HG03175 (cell line): ENCODE results near the gene RAB39A.
A peak's percentile ranks its signal among the peaks of the same experiment; 100 is the strongest.
"Not testable (repeated sequence)": the region's sequence is repeated elsewhere in the genome, so short reads cannot be mapped to it uniquely, and the experiment has no call there.

Experiments used
- ATAC-seq: cut with Tn5 transposase; IDR thresholded peaks from one replicate; pipeline ENCODE4 v1.9.1; 2021; ENCODE audit warnings: mild to moderate bottlenecking, moderate library complexity; ENCODE audit not compliant: unreplicated experiment

The RAB39A gene

GRCh38 chr11:107928046-107928766 lies at the start of gene RAB39A:
Gene RAB39A (plus strand): TSS chr11:107928448. CDS start chr11:107928569, 121 bp downstream.
- ATAC-seq: peak; percentile 95

GRCh38 chr11:107881471-107881870 lies 46.8 kb upstream of the RAB39A start:
- ATAC-seq: not testable (repeated sequence)

GRCh38 chr11:107882095-107882820 lies 46.0 kb upstream of the RAB39A start:
- ATAC-seq: no peak

- peak; percentile 66 for ATAC-seq
Observed at GRCh38 chr11:107898270-107898669, 30.0 kb upstream of the RAB39A start.

GRCh38 chr11:107908211-107908610 lies 20.0 kb upstream of the RAB39A start:
- no peak for ATAC-seq

- not testable (repeated sequence) for ATAC-seq
Observed at GRCh38 chr11:107912415-107912814, 15.8 kb upstream of the RAB39A start.

GRCh38 chr11:107915229-107915628 lies 13.0 kb upstream of the RAB39A start:
- ATAC-seq: no peak

GRCh38 chr11:107916671-107917241 lies 11.5 kb upstream of the RAB39A start:
- peak; percentile 65 for ATAC-seq

- no peak for ATAC-seq
Observed at GRCh38 chr11:107921997-107922396, 6.3 kb upstream of the RAB39A start.

GRCh38 chr11:107923519-107923918 lies 4.7 kb upstream of the RAB39A start:
- ATAC-seq: not testable (repeated sequence)

- no peak for ATAC-seq
Observed at GRCh38 chr11:107924306-107924705, 3.9 kb upstream of the RAB39A start.

- ATAC-seq: no peak
Observed at GRCh38 chr11:107927559-107927958, 689 bp upstream of the RAB39A start.

- ATAC-seq: peak; percentile 8
Observed at GRCh38 chr11:107928767-107929507, 689 bp downstream of the RAB39A start.

GRCh38 chr11:107929611-107930200 lies 1.5 kb downstream of the RAB39A start:
- ATAC-seq: no peak

GRCh38 chr11:107931206-107931605 lies 3.0 kb downstream of the RAB39A start:
- ATAC-seq: no peak

- ATAC-seq: no peak
Observed at GRCh38 chr11:107947904-107948303, 19.7 kb downstream of the RAB39A start.

- ATAC-seq: not testable (repeated sequence)
Observed at GRCh38 chr11:107948328-107948727, 20.1 kb downstream of the RAB39A start.

- no peak for ATAC-seq
Observed at GRCh38 chr11:107951155-107951554, 22.9 kb downstream of the RAB39A start.

GRCh38 chr11:107953446-107953845 lies 25.2 kb downstream of the RAB39A start:
- no peak for ATAC-seq

GRCh38 chr11:107956543-107956942 lies 28.3 kb downstream of the RAB39A start:
- ATAC-seq: no peak

- ATAC-seq: peak; percentile 78
Observed at GRCh38 chr11:107957109-107957588, 28.9 kb downstream of the RAB39A start.
